Measurements from ENCODE around the gene IL1RAP.

IL1RAP gene

GRCh38 chr3:190562866-190563510 lies 49.1 kb downstream of the IL1RAP start:
- Histone ChIP-seq H4K20me1 (ENCODE audit: insufficient read depth) (no peaks in the 10 kb centered on the region), H3K27ac (peak overlapping the region; percentile 68), H3K36me3 (ENCODE audit: insufficient read depth) (no peaks in the 10 kb centered on the region), H2AFZ (ENCODE audit: low read depth) (peak overlapping the region; percentile 4; the same call in 1 of the 2 replicates), H3K9ac (peak overlapping the region; percentile 4; the same call in 1 of the 2 replicates), H3K4me1 (ENCODE audit: low read depth, poor library complexity, severe bottlenecking) (peaks cover 71% of the 10 kb centered on the region), H3K79me2 (ENCODE audit: insufficient read depth, low read depth) (no peaks in the 10 kb centered on the region), H3K4me3 (IDR thresholded peaks at IDR 0.05; ENCODE audit: insufficient read depth, low read depth, low read length) (no peak overlapping the region), H3K27me3 (ENCODE audit: insufficient read depth, low read depth) (no peaks in the 10 kb centered on the region), H3K4me2 (peak overlapping the region; percentile 80)
- TF ChIP-seq, protein P1, sequence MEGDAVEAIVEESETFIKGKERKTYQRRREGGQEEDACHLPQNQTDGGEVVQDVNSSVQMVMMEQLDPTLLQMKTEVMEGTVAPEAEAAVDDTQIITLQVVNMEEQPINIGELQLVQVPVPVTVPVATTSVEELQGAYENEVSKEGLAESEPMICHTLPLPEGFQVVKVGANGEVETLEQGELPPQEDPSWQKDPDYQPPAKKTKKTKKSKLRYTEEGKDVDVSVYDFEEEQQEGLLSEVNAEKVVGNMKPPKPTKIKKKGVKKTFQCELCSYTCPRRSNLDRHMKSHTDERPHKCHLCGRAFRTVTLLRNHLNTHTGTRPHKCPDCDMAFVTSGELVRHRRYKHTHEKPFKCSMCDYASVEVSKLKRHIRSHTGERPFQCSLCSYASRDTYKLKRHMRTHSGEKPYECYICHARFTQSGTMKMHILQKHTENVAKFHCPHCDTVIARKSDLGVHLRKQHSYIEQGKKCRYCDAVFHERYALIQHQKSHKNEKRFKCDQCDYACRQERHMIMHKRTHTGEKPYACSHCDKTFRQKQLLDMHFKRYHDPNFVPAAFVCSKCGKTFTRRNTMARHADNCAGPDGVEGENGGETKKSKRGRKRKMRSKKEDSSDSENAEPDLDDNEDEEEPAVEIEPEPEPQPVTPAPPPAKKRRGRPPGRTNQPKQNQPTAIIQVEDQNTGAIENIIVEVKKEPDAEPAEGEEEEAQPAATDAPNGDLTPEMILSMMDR (conservative IDR thresholded peaks at IDR 0.05; ENCODE audit: low read depth, low read length): no peak

DNA sequence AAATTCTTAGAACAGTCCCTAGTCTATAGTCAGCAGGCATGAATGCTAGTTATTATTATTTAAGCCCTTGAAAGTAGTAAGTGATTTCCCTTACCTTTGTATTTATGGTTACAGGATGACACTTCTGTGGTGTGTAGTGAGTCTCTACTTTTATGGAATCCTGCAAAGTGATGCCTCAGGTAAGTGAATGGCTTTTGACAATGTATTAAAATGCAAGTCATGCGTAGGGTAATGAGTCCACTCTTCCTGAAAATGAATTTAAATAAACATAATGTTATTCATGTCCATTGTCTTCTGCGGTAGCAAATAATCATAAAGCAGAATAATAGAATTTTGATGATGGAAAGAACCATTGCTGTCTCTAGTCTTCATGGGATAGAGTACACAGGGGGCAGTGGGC lies 50.3 kb downstream of the IL1RAP start:
- H3K27ac ChIP-seq: peak overlapping the region; percentile 68
- peaks cover 59% of the 10 kb centered on the region for H3K4me1 ChIP-seq (ENCODE audit: low read depth, poor library complexity, severe bottlenecking)
- no peaks in the 10 kb centered on the region for H3K27me3 ChIP-seq (ENCODE audit: insufficient read depth, low read depth)

GRCh38 chr3:190566043-190566933 lies 52.4 kb downstream of the IL1RAP start:
- Histone ChIP-seq H3K27ac (no peak overlapping the region), H2AFZ (ENCODE audit: low read depth) (no peak overlapping the region), H4K20me1 (ENCODE audit: insufficient read depth) (no peaks in the 10 kb centered on the region), H3K4me3 (IDR thresholded peaks at IDR 0.05; ENCODE audit: insufficient read depth, low read depth, low read length) (no peak overlapping the region), H3K36me3 (ENCODE audit: insufficient read depth) (no peaks in the 10 kb centered on the region), H3K79me2 (ENCODE audit: insufficient read depth, low read depth) (no peaks in the 10 kb centered on the region), H3K4me2 (no peak overlapping the region), H3K27me3 (ENCODE audit: insufficient read depth, low read depth) (no peaks in the 10 kb centered on the region), H3K4me1 (ENCODE audit: low read depth, poor library complexity, severe bottlenecking) (peaks cover 43% of the 10 kb centered on the region), H3K9ac (no peak overlapping the region)
- TF ChIP-seq, protein P1 (conservative IDR thresholded peaks at IDR 0.05; ENCODE audit: low read depth, low read length): no peak

More for the DNA sequence above, 50.3 kb downstream of the IL1RAP start:
- H3K9ac ChIP-seq: peak overlapping the region; percentile 4; the same call in 1 of the 2 replicates
- no peaks in the 10 kb centered on the region for H4K20me1 ChIP-seq (ENCODE audit: insufficient read depth)
- TF ChIP-seq, protein P1 (conservative IDR thresholded peaks at IDR 0.05; ENCODE audit: low read depth, low read length): no peak
- H3K4me3 ChIP-seq (IDR thresholded peaks at IDR 0.05; ENCODE audit: insufficient read depth, low read depth, low read length): no peak overlapping the region
- H3K79me2 ChIP-seq (ENCODE audit: insufficient read depth, low read depth): no peaks in the 10 kb centered on the region
- peak overlapping the region; percentile 80 for H3K4me2 ChIP-seq
- no peaks in the 10 kb centered on the region for H3K36me3 ChIP-seq (ENCODE audit: insufficient read depth)
- H2AFZ ChIP-seq (ENCODE audit: low read depth): peak overlapping the region; percentile 5; the same call in 1 of the 2 replicates

- no peak overlapping the region for H3K9ac ChIP-seq
- no peak overlapping the region for H2AFZ ChIP-seq (ENCODE audit: low read depth)
- no peaks in the 10 kb centered on the region for H3K36me3 ChIP-seq (ENCODE audit: insufficient read depth)
- no peaks in the 10 kb centered on the region for H4K20me1 ChIP-seq (ENCODE audit: insufficient read depth)
- H3K27me3 ChIP-seq (ENCODE audit: insufficient read depth, low read depth): no peaks in the 10 kb centered on the region
- TF ChIP-seq, protein P1 (conservative IDR thresholded peaks at IDR 0.05; ENCODE audit: low read depth, low read length): no peak
- H3K27ac ChIP-seq: no peak overlapping the region
- H3K4me2 ChIP-seq: no peak overlapping the region
- H3K4me1 ChIP-seq (ENCODE audit: low read depth, poor library complexity, severe bottlenecking): peaks cover 26% of the 10 kb centered on the region
- H3K4me3 ChIP-seq (IDR thresholded peaks at IDR 0.05; ENCODE audit: insufficient read depth, low read depth, low read length): no peak overlapping the region
- H3K79me2 ChIP-seq (ENCODE audit: insufficient read depth, low read depth): no peaks in the 10 kb centered on the region
Observed at GRCh38 chr3:190568036-190568435, 54.2 kb downstream of the IL1RAP start.

Data from KMS-11 (cell line).